Measurements from ENCODE around the gene EDC4. TPM values are rescaled to one million over a fixed set of nuclear protein-coding genes. Genes with fewer than 3 reads are reported as not detected.

EDC4 gene, protein sequence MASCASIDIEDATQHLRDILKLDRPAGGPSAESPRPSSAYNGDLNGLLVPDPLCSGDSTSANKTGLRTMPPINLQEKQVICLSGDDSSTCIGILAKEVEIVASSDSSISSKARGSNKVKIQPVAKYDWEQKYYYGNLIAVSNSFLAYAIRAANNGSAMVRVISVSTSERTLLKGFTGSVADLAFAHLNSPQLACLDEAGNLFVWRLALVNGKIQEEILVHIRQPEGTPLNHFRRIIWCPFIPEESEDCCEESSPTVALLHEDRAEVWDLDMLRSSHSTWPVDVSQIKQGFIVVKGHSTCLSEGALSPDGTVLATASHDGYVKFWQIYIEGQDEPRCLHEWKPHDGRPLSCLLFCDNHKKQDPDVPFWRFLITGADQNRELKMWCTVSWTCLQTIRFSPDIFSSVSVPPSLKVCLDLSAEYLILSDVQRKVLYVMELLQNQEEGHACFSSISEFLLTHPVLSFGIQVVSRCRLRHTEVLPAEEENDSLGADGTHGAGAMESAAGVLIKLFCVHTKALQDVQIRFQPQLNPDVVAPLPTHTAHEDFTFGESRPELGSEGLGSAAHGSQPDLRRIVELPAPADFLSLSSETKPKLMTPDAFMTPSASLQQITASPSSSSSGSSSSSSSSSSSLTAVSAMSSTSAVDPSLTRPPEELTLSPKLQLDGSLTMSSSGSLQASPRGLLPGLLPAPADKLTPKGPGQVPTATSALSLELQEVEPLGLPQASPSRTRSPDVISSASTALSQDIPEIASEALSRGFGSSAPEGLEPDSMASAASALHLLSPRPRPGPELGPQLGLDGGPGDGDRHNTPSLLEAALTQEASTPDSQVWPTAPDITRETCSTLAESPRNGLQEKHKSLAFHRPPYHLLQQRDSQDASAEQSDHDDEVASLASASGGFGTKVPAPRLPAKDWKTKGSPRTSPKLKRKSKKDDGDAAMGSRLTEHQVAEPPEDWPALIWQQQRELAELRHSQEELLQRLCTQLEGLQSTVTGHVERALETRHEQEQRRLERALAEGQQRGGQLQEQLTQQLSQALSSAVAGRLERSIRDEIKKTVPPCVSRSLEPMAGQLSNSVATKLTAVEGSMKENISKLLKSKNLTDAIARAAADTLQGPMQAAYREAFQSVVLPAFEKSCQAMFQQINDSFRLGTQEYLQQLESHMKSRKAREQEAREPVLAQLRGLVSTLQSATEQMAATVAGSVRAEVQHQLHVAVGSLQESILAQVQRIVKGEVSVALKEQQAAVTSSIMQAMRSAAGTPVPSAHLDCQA (N-terminal part only)
- 10 to 100 TPM; 46.9 to 53.2 TPM for total RNA-seq
- 10 to 100 TPM; 14.4 to 66.4 TPM for polyA plus RNA-seq
- long read RNA-seq, donor 1, partial matches to known transcripts: 39 of 47 reads
- long read RNA-seq, donor 1, other reads (novel, unspliced or antisense): 8 of 47 reads
- long read RNA-seq, donor 2, full-length matches to known transcripts: 12 of 43 reads
- long read RNA-seq, donor 2, partial matches to known transcripts: 22 of 43 reads
- long read RNA-seq, donor 2, other reads (novel, unspliced or antisense): 9 of 43 reads

DNA sequence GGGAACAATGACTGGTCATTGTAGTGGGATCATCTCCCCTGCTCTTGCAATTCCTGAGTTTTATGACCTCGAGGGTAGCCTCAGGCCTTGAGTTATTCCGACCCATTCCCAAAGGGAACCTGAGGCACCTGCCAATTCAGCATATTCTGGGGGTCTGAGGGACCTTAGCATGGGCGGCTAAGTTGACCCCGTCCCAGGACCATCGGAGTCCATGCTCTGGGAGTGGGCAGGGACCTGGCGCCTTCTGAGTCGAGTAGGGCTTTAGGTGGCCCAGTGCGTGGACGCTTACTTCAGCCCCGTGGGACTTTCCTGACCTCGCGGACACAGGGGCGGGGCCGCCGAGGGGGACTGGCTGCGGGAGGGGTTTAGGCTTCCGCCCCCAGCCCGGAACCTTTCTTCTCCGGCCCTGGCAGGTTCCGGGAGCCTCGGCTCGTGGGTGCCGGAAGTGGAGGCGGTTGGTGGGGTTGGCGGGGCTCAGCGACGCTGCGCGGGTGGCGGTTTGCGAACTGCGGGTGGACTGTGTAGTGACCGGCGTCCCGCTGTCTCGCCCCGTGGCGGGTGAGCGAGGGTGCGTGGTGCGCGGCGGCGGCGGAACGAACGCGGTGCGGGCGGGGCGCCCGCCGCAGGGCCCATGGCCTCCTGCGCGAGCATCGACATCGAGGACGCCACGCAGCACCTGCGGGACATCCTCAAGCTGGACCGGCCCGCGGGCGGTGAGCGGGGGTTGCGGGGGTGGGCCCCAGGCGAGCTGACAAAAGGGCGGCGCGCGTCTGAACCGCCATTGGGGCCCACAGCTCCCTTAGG is at the start of gene EDC4:
Gene EDC4 (plus strand): TSS at position 422 of the 804 bp plus-strand sequence. CDS start 210 bp downstream, at position 632.
- DNase-seq: peak; percentile 93 to 95
- H3K4me3 ChIP-seq (ENCODE audit: low read length in 2 of 2): peak within 1 kb of the TSS; percentile 85 to 89
- H3K4me1 ChIP-seq (ENCODE audit: control insufficient read depth in 1 of 2, insufficient read depth in 2 of 2, low read length in 2 of 2): peaks cover 0 to 2% of the 10 kb centered on the region in 2 donors
- peaks cover 3 to 13% of the 10 kb centered on the region in 2 donors for H3K36me3 ChIP-seq (ENCODE audit: control insufficient read depth in 1 of 2, insufficient read depth in 2 of 2, low read length in 1 of 2)
- H3K27ac ChIP-seq (ENCODE audit: low read depth in 1 of 2, low read length in 2 of 2): peak within 1 kb of the TSS in 1 of 2 donors; percentile 45
- 1% methylated on average over 47 to 72 of the region's 72 CpGs for WGBS, 2 donors
- H3K9me3 ChIP-seq (ENCODE audit: control insufficient read depth, low read length): no peaks in the 10 kb centered on the region
- peak; percentile 94 for ATAC-seq (ENCODE audit: low FRiP score)
- no peaks in the 10 kb centered on the region for H3K27me3 ChIP-seq (ENCODE audit: control insufficient read depth in 1 of 2, insufficient read depth in 2 of 2, low read length in 1 of 2)
- intact Hi-C loops (cut with DNase I): no loop called here

DNA sequence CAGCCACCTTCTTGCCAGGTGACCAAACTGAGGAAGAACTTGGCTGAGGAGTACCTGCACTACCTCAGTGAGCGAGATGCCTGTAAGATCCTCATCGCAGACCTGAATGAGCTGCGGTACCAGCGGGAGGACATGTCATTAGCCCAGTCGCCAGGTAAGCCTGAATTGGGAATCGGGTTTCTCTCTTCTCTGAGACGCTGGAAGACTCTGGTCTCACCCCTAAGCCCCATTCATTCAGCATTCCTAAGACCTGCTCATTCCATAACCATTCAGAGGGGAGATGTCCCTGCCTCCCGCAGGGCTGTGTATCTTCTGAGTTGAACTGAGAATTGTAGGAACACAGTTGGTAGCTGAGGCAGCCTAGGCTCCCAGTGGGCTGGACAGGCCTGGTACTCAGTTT is 47.7 kb upstream of the EDC4 start:
- intact Hi-C loops (cut with DNase I): no loop called here
- ATAC-seq (ENCODE audit: low FRiP score): no peak
- H3K27me3 ChIP-seq (ENCODE audit: control insufficient read depth in 1 of 2, insufficient read depth in 2 of 2, low read length in 1 of 2): no peaks in the 10 kb centered on the region
- no peak overlapping the region for H3K27ac ChIP-seq (ENCODE audit: low read depth in 1 of 2, low read length in 2 of 2)
- H3K4me1 ChIP-seq (ENCODE audit: control insufficient read depth in 1 of 2, insufficient read depth in 2 of 2, low read length in 2 of 2): no peaks in the 10 kb centered on the region
- WGBS, 2 donors: 82 to 87% methylated on average over 8 of the region's 8 CpGs
- no peak for DNase-seq
- peaks cover 0 to 3% of the 10 kb centered on the region in 2 donors for H3K36me3 ChIP-seq (ENCODE audit: control insufficient read depth in 1 of 2, insufficient read depth in 2 of 2, low read length in 1 of 2)
- H3K9me3 ChIP-seq (ENCODE audit: control insufficient read depth, low read length): no peaks in the 10 kb centered on the region
- H3K4me3 ChIP-seq (ENCODE audit: low read length in 2 of 2): no peak overlapping the region

DNA sequence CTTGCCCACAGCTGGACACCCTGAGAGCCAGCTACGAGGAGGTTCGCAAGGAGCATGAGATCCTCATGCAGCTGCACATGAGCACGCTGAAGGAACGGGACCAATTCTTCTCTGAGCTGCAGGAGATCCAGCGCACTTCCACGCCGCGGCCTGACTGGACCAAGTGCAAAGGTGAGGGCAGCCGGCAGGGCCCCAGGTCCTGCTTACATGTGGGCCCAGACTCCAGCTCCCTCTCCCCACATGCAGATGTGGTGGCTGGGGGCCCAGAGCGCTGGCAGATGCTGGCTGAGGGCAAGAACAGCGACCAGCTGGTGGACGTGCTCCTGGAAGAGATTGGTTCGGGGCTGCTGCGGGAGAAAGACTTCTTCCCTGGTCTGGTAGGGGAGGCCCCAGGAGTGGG is 46.9 kb upstream of the EDC4 start:
- Histone ChIP-seq H3K36me3 (ENCODE audit: control insufficient read depth in 1 of 2, insufficient read depth in 2 of 2, low read length in 1 of 2) (peaks cover 0 to 3% of the 10 kb centered on the region in 2 donors), H3K27ac (ENCODE audit: low read depth in 1 of 2, low read length in 2 of 2) (no peak overlapping the region), H3K4me3 (ENCODE audit: low read length in 2 of 2) (no peak overlapping the region), H3K27me3 (ENCODE audit: control insufficient read depth in 1 of 2, insufficient read depth in 2 of 2, low read length in 1 of 2) (no peaks in the 10 kb centered on the region), H3K4me1 (ENCODE audit: control insufficient read depth in 1 of 2, insufficient read depth in 2 of 2, low read length in 2 of 2) (no peaks in the 10 kb centered on the region), H3K9me3 (ENCODE audit: control insufficient read depth, low read length) (no peaks in the 10 kb centered on the region)
- 87 to 92% methylated on average over 14 of the region's 14 CpGs for WGBS, 2 donors
- ATAC-seq (ENCODE audit: low FRiP score) (no peak), DNase-seq (no peak)
- intact Hi-C loops (cut with DNase I): no loop called here

DNA sequence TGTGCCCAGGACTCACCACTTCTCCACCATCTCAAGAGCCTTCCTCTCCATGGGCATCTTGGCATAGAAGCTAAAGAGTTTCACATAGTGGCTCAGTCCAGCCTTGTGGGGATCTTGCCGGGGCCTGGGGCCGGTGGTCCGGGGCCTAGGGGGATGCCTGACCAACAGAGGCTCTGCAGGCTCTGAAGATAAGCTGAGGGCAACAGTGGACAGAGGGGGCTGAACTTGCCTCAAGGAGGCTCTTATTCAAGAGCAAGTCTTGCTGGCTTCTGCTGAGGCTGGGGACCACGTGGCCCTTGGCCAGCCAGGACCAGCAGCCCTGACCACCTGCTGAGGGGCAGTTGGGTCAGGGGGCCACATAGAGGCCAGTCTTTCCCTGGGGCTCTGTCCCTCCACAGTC is 44.2 kb upstream of the EDC4 start:
- Histone ChIP-seq H3K4me3 (ENCODE audit: low read length in 2 of 2) (no peak overlapping the region), H3K27ac (ENCODE audit: low read depth in 1 of 2, low read length in 2 of 2) (no peak overlapping the region), H3K27me3 (ENCODE audit: control insufficient read depth in 1 of 2, insufficient read depth in 2 of 2, low read length in 1 of 2) (no peaks in the 10 kb centered on the region), H3K4me1 (ENCODE audit: control insufficient read depth in 1 of 2, insufficient read depth in 2 of 2, low read length in 2 of 2) (no peaks in the 10 kb centered on the region), H3K9me3 (ENCODE audit: control insufficient read depth, low read length) (no peaks in the 10 kb centered on the region), H3K36me3 (ENCODE audit: control insufficient read depth in 1 of 2, insufficient read depth in 2 of 2, low read length in 1 of 2) (peaks cover 0 to 3% of the 10 kb centered on the region in 2 donors)
- DNase-seq (no peak), ATAC-seq (ENCODE audit: low FRiP score) (no peak)
- intact Hi-C loops (cut with DNase I): no loop called here
- WGBS, 2 donors: 89 to 90% methylated on average over 4 of the region's 4 CpGs

GRCh38 chr16:67833030-67833414 is 39.8 kb upstream of the EDC4 start:
- no peak for DNase-seq
- no peak overlapping the region for H3K27ac ChIP-seq (ENCODE audit: low read depth in 1 of 2, low read length in 2 of 2)
- intact Hi-C loops (cut with DNase I): no loop called here
- H3K9me3 ChIP-seq (ENCODE audit: control insufficient read depth, low read length): no peaks in the 10 kb centered on the region
- H3K36me3 ChIP-seq (ENCODE audit: control insufficient read depth in 1 of 2, insufficient read depth in 2 of 2, low read length in 1 of 2): peaks cover 0 to 3% of the 10 kb centered on the region in 2 donors
- no peaks in the 10 kb centered on the region for H3K27me3 ChIP-seq (ENCODE audit: control insufficient read depth in 1 of 2, insufficient read depth in 2 of 2, low read length in 1 of 2)
- peak; percentile 23 for ATAC-seq (ENCODE audit: low FRiP score)
- H3K4me3 ChIP-seq (ENCODE audit: low read length in 2 of 2): peak overlapping the region; percentile 64 to 69
- no peaks in the 10 kb centered on the region for H3K4me1 ChIP-seq (ENCODE audit: control insufficient read depth in 1 of 2, insufficient read depth in 2 of 2, low read length in 2 of 2)
- 0% methylated on average over 3 of the region's 3 CpGs for WGBS, 2 donors

- intact Hi-C loops (cut with DNase I): no loop called here
- H3K4me1 ChIP-seq (ENCODE audit: control insufficient read depth in 1 of 2, insufficient read depth in 2 of 2, low read length in 2 of 2): no peaks in the 10 kb centered on the region
- no peaks in the 10 kb centered on the region for H3K27me3 ChIP-seq (ENCODE audit: control insufficient read depth in 1 of 2, insufficient read depth in 2 of 2, low read length in 1 of 2)
- ATAC-seq (ENCODE audit: low FRiP score) (peak; percentile 98), DNase-seq (peak; percentile 96 to 99)
- peak overlapping the region; percentile 64 to 69 for H3K4me3 ChIP-seq (ENCODE audit: low read length in 2 of 2)
- H3K9me3 ChIP-seq (ENCODE audit: control insufficient read depth, low read length): no peaks in the 10 kb centered on the region
- WGBS, 2 donors: 0% methylated on average over 49 of the region's 49 CpGs
- no peak overlapping the region for H3K27ac ChIP-seq (ENCODE audit: low read depth in 1 of 2, low read length in 2 of 2)
- peaks cover 0 to 1% of the 10 kb centered on the region in 2 donors for H3K36me3 ChIP-seq (ENCODE audit: control insufficient read depth in 1 of 2, insufficient read depth in 2 of 2, low read length in 1 of 2)
Measured at GRCh38 chr16:67833415-67834241, 39.2 kb upstream of the EDC4 start.

DNA sequence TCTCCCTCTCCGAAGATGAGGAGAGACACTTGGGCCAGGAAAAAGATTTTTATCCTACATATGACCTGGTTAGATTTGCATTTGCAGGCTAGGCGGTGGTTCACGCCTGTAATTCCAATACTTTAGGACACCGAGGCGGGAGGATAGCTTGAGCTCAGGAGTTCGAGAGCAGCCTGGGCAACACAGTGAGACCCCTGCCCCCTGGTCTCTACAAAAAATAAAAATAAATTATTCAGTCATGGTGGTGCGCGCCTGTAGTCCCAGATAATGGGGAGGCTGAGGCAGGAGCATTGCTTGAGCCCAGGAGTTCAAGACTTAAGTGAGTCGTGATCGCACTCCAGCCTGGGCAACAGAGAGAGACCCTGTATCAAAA is 38.6 kb upstream of the EDC4 start:
- H3K4me3 ChIP-seq (ENCODE audit: low read length in 2 of 2): peak overlapping the region in 1 of 2 donors; percentile 69

More for the DNA sequence above, 38.6 kb upstream of the EDC4 start:
- H3K36me3 ChIP-seq (ENCODE audit: control insufficient read depth in 1 of 2, insufficient read depth in 2 of 2, low read length in 1 of 2): peaks cover 0 to under 1% of the 10 kb centered on the region in 2 donors
- 72 to 81% methylated on average over 10 of the region's 10 CpGs for WGBS, 2 donors
- intact Hi-C loops (cut with DNase I): no loop called here
- ATAC-seq (ENCODE audit: low FRiP score) (no peak), DNase-seq (no peak)
- no peak overlapping the region for H3K27ac ChIP-seq (ENCODE audit: low read depth in 1 of 2, low read length in 2 of 2)
- H3K27me3 ChIP-seq (ENCODE audit: control insufficient read depth in 1 of 2, insufficient read depth in 2 of 2, low read length in 1 of 2): no peaks in the 10 kb centered on the region
- H3K9me3 ChIP-seq (ENCODE audit: control insufficient read depth, low read length): no peaks in the 10 kb centered on the region
- H3K4me1 ChIP-seq (ENCODE audit: control insufficient read depth in 1 of 2, insufficient read depth in 2 of 2, low read length in 2 of 2): no peaks in the 10 kb centered on the region
